IPS-18c (cell line): ENCODE measurements around the gene NFX1.
"Not testable (repeated sequence)": the region's sequence is repeated elsewhere in the genome, so short reads cannot be mapped to it uniquely, and the experiment has no call there.

ENCODE experiments used
- H3K4me3 ChIP-seq: 2 replicates; pipeline ENCODE4 v1.7.0; 2013; ENCODE audit warnings: low read depth, mild to moderate bottlenecking, low read length, moderate library complexity; ENCODE audit not compliant: insufficient read depth
- H3K9me3 ChIP-seq: one replicate; pipeline ENCODE4 v1.6.1; 2013; ENCODE audit warnings: mild to moderate bottlenecking, low read length, moderate library complexity; ENCODE audit not compliant: control insufficient read depth, insufficient read depth

The NFX1 gene

DNA sequence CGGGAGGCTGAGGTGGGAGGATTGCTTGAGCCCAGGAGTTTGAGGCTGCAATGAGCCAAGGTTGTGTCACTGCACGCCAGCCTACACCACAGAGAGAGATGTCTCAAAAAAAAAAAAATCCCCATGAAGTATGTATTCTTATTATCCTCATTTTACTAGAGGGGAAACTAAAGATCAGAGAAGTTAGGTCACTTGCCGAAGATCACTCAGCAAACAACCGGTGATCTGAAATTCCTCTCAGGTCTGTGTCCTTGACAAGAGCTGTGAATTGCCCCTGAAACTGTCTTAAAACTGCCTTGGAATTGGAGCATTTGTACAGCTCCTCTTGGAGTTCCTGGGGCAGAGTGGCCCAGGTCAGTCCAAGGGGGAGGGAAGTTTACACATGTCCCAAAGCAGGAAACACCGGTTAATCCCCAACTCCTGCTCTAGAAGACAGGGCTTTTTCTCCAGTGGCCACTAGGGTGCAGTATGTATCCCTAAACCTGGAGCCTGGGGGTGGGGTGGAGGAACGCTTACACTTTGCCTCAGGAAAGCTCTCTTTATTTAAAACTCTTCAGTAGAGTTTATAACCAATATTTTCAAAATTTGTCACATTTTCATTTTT is 84.4 kb downstream of the NFX1 start:
- Histone ChIP-seq H3K9me3 (no peaks in the 10 kb centered on the region), H3K4me3 (no peak overlapping the region)

DNA sequence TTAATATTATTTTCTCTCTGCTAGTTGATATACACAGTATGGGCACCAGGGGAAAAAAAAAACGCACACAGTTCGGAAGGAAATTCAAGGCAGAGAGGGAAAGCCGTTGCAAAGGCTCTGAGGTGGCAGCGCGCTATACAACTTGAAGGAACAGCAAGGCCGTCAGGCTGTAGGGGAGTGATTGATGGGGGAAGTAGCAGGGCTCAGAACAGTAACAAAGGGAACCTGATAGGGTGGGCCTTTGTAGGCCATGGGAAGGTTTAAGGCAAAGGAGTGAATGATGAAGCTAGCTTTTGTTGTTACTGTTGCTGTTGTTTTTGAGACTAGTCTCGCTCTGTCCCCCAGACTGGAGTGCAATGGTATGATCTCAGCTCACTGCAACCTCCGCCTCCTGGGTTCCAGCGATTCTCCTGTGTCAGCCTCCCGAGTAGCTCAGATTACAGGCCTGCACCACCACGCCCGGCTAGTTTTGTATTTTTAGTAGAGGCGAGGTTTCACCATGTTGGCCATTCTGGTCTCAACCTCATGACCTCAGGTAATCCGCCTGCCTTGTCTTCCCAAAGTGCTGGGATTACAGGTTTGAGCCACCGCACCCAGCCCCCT is 85.0 kb downstream of the NFX1 start:
- no peak overlapping the region for H3K4me3 ChIP-seq

DNA sequence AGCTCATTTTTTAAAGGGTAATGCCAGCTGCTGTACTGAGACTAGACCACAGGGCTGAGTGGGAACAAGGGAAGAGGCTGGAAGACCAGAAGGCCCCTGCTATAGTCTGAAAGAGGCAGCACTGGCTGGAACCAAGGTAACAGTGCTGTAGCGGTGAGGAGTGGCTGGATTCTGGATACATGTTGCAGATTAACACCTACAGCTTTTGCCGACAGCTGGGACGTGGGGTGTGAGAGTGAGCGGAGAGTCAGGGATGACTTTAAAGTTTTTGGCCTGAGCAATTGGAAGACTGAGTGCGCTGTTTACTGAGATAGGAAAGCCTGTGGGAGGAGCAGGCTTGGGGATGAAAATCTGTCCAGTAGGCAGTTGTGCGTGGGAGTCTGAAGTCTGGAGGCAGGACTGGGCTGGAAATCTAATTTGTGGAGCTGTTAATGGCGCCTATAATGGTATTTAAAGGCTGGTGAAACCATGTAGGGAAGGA is 85.6 kb downstream of the NFX1 start:
- no peak overlapping the region for H3K4me3 ChIP-seq
- no peaks in the 10 kb centered on the region for H3K9me3 ChIP-seq

More for the DNA sequence above, 85.0 kb downstream of the NFX1 start:
- no peaks in the 10 kb centered on the region for H3K9me3 ChIP-seq

DNA sequence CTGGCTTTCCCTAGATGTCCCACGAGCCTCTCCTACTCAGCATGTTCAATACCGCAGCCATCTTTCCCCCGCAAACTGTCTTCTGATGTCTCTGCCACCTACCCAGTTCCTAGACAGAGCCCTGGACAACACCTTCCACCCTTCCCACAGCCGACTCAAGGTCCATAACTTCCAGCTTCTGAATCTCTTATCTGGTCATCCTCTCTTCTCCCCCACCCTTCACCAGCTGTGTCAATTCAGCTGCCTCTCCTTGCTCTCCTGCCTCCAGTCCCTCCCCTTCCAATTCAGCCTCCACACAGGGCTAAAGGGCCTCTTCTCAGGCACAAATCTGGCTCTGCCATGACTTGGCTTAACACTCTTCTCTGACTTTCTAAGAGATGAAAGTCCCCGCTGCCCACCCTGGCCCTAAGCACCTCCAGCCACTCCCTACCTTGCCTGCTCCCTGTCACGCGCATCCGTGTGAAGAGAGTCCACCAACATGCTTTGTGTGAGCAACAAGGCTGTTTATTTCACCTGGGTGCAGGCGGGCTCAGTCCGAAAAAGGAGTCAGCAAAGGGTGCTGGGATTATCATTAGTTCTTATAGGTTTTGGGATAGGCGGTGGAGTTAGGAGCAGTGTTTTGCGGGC is 86.9 kb downstream of the NFX1 start:
- Histone ChIP-seq H3K9me3 (no peaks in the 10 kb centered on the region), H3K4me3 (no peak overlapping the region)

DNA sequence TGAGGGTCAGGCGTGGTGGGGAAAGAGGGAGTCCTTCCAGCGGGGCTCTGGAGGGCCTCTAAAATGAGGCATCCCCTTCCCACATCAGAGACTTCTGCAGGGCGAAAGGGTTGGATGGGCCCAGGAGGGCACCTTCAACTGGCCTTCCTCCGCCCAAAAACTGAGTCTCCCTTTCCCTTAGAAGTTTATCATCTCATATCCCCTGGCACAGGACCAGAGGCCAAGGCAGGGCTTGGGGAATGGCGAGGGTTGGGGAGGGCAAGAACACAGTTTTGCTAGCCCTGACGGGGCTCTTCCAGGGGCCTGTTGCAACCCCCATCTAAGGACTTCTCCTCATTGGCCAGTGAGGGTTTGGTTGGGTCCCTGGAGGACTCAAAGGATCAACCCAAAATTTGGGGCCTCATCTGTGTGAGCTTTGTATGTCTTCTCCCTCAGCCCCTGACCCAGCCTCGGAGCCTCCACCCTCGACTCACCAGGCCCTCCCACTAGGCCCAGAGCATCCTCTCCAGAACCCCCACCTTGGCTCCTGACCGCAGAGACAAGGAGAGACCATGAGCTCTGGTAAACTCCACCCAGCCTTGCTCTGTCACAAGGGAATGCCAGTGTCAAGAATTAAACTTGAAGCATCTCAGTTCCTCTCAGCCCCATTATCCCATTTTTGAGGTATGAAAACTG is 87.9 kb downstream of the NFX1 start:
- no peak overlapping the region for H3K4me3 ChIP-seq
- H3K9me3 ChIP-seq: no peaks in the 10 kb centered on the region

DNA sequence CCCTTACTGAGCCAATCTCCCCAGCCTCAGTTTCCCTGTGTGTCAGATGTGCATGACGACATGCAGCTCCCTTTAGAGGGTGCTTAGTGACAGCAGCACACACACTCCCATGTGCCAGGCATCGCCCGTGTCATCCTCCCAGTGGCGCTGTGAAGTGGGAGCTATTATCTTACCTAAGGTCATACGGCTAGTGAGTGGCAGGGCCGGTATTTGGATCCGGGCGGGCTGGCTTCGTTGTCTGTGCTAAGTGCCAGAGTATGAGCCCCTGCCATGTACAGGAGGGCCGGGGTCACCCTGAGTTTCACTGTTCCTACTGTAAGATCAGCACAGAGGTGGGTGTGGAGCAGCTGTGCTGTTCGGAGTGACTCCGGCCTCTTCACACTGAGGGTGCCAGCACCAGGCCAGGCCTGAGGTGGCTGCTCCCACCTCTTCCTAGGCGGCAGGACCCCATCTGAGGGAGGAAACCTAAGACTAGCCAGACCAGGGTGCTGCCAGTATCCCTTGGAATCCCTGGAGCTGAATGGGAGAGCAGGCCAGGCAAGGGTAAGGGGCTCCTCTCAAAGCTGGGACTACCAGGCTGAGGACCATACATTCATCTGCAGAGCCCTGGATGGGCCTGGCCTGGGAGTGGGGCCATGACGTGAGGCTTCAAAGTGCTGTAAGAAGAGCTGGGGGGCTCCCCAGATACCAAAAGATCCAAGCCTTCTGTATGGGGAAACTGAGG is 89.5 kb downstream of the NFX1 start:
- H3K9me3 ChIP-seq: no peaks in the 10 kb centered on the region
- no peak overlapping the region for H3K4me3 ChIP-seq

DNA sequence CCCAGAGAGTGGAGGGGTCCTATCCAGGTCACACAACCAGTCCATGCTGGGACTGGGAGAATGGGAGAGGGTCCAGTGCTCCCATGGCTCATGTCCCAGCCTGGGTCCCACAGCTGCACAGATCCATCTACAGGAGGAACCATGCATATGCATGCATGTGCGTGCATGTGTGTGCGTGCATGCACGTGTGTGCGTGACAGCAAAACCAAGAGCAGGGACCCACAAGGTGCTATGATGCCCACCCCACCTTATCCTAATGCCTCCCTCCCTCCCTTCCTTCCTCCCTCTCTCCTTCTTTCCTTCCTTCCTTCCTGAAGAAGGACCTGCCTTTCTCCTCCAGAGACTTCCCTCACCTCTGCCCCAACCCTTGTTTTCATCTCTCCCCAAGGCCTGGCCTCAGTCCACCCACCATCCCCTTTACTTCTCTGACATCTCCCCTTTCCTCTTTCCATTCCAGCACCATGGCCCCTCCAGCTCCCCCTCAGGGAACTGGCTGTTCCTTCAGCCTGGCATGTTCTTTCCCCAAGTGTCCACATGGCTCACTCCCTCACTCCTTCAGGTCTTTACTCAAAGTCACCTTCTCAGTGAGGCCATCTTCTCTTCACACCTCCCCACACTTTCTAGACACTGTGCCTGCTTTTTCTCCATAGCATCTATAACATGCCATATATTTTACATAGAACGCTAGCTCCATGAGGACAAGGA is 90.2 kb downstream of the NFX1 start:
- no peaks in the 10 kb centered on the region for H3K9me3 ChIP-seq
- peak overlapping the region; percentile 17; the same call in 1 of the 2 replicates for H3K4me3 ChIP-seq

DNA sequence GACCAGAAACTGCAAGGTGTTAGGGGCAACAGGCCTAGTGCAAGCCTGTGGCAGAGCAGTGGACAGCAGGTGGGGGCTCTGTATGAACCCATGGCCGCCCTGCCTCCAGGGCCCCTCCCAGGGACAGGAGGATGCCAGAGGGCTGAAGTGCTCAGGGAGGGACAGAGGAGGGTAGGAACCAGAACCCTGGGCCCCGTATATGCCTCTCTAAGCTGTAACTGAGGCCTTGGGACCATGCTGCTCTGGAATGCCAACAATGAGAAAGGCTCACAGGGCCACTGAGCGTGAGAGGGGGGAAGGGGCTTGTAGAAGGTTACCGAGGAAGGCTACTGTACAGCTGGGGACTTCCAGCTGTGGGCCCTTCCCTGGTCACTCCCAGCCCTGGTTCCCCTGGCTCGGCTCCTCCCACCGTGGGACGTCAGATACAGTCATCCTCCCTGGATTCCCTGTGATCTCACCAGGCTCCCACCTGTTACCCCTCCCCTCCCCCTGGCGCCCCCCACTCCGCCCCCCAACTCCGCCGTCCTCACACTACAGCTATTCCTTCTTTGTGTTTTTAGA is 91.0 kb downstream of the NFX1 start:
- Histone ChIP-seq H3K9me3 (no peaks in the 10 kb centered on the region), H3K4me3 (peak overlapping the region; percentile 17; the same call in 1 of the 2 replicates)

DNA sequence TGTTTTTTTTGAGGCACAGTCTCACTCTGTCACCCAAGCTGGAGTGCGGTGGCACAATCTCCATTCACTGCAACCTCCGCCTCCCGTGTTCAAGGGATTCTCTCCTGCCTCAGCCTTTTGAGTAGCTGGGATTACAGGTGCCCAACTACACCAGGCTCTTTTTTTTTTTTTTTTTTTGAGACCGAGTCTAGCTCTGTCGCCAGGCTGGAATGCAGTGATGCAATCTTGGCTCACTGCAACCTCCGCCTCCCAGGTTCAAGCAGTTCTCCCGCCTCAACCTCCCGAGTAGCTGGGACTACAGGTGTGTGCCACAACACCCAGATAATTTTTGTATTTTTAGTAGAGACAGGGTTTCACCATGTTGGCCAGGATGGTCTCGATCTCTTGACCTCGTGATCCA is 92.1 kb downstream of the NFX1 start:
- H3K4me3 ChIP-seq, H3K9me3 ChIP-seq: not testable (repeated sequence)

DNA sequence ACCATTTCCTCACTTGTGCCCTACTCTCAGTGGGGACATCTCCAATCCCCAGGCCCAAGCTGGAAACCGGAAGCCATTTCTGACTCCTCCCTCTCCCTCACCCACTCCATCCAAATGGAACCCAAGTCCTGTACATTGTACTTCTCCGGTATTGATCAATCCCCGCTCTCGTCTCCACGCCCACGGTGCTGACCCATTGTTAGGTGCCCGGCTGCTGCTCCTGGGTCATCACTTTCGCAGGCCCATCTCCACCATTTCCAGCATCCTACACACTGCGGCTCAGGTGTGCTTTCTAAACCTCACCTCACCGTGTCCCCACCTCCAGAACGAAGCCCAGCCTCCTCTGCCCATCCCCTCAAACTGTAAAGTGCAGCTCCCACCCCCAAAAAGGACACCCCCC is 93.1 kb downstream of the NFX1 start:
- H3K9me3 ChIP-seq, H3K4me3 ChIP-seq: not testable (repeated sequence)

DNA sequence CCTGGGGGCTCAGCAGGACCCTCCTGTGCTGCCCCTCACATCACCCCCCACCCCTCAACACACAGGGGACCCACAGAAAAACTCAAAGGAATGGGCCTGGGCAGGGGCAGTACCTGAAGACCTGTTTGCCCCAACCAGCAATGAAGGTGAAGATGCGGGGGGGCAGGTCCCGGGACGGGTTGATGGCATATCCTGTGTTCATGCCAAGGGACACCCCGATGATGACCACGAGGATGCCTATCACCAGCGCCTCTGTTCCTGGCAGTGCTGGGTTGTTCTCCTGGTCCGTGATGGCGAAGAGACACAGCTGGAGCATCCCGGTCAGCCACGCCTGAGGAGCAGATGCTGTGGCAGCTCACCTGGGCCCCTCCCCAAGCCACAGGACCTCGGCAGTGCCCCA is 95.2 kb downstream of the NFX1 start:
- H3K9me3 ChIP-seq, H3K4me3 ChIP-seq: not testable (repeated sequence)

DNA sequence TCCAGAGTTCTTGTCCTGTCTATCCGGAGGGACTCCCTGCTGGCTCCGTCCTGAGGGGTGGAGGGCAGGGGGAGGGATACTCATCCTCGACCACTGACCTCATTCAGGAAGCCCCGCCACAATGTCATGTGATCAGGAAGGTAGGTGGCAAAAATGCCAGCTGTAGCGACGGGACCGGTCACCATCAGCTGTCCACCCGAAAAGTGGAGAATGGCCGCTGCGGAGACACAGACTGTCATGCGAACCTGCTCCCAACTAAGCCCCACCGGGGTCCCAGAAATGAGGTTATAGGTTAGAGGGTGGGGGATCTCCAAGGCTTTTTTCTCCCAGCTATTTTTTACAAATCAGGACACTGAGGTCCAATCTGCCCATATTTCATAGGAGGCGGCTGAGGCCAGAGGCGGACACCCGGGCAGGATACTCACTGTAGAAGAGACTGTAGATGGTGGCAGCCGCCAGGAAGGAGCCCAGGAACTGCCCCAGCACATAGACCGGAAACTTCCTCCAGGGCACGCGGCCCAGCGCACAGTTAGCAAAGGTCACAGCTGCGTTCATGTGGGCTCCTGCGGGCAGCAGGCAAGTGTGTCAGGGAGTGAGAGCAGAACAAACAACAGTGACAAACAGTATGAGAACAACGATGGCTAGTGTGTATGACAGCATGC is 95.8 kb downstream of the NFX1 start:
- H3K4me3 ChIP-seq, H3K9me3 ChIP-seq: not testable (repeated sequence)

DNA sequence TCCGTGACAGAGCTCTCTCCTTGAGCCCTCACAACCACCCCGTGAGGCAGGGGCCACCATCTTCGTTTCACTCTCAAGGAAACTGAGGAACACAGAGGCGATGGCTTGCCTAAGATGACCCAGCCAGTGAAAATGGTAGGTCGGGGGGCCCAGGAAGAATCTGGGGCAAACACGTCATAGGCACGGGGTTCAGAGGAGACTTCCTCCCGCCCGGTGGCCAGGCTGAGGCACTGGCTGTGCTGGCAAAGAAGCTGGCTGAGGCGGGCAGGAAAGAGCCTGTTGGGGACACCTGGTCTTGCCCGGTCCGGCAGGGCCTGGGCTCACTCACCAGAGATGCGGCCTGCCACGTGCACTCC is 96.3 kb downstream of the NFX1 start:
- H3K4me3 ChIP-seq, H3K9me3 ChIP-seq: not testable (repeated sequence)

DNA sequence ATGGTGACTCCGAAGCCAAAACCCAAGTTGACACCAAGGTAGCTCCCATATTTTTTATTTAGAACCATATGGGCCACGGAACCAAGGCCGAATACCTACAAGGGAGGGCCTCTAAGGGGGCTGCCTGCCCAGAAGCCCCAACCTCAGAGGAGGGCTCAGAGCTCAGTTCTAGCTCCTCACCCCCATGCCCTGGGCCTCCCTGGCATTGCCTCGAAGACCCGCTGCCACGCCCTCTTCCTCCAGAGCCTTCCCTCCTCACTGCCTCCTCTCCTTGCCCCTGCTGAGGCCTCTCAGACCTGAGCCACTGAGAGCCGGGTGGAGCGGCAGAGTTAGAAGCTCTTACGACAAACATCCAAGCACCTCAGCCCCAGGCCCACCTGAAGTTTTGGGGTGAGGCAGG is 96.7 kb downstream of the NFX1 start:
- H3K9me3 ChIP-seq, H3K4me3 ChIP-seq: not testable (repeated sequence)

DNA sequence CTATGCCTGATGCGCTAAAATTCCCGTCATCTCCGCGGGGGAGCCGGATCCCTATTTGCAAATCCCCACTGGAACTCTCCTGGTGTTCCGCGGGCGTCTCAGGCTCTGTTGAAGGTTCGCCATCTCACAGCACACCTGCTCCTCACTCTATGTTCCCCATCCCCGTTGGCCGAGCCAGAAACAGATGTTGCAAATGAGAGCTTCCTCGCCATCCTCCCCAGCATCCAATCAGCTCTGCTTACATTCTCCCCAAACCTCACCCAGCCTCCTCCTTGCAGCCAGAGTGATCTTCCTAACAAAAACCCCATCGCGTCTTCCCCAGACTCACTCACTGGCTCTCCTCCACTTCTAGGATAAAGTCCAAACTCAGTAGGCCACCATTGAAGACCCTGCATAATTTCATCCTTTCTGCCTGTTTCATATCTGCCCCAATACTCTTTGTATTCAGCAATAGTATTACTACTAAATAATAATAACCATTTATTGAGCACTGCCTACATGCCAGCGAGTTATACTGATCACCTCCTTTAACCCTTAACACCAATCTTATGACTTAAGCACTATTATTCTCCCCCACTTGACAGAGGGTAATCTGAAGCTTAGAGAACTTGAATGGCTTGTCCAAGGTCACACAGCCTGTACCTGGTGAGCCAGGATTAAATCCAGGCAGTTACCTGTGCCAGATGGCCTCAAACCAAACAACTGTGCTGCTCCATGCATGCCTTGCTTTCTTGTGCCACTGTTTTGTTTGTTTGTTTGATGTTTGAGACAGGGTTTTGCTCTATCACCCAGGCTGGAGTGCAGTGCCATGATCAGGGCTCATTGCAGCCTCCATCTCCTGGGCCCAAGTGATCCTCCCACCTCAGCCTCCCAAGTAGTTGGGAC is 98.0 kb downstream of the NFX1 start:
- H3K4me3 ChIP-seq: no peak overlapping the region; the same call in 1 of the 2 replicates
- H3K9me3 ChIP-seq: no peaks in the 10 kb centered on the region
